Gastrocnemius medialis (tissue), 4 donors: ENCODE data around the gene COX7B2.

Experiments
- POLR2A ChIP-seq, 2 donors: fragments of 450-650 bp; IDR thresholded peaks; one replicate each; pipeline ENCODE4 v1.6.1; 2017; ENCODE audit warnings: antibody characterized with exemption in 2 of 2, mild to moderate bottlenecking in 2 of 2, moderate library complexity in 2 of 2
- TF ChIP-seq, protein P1 (sequence below), 5 experiments: fragments of 450-650 bp in 3 of 5; fragments of 200-600 bp in 2 of 5; sonication (generic) in 2 of 5; IDR thresholded peaks in 4 of 5; conservative IDR thresholded peaks in 1 of 5; 1 replicate in 4 of 5; 2 replicates in 1 of 5; pipeline ENCODE4 v1.5.1; 2016 to 2019; ENCODE audit warnings: antibody characterized with exemption in 5 of 5, mild to moderate bottlenecking in 3 of 5, moderate library complexity in 3 of 5

- TF ChIP-seq, protein P1, sequence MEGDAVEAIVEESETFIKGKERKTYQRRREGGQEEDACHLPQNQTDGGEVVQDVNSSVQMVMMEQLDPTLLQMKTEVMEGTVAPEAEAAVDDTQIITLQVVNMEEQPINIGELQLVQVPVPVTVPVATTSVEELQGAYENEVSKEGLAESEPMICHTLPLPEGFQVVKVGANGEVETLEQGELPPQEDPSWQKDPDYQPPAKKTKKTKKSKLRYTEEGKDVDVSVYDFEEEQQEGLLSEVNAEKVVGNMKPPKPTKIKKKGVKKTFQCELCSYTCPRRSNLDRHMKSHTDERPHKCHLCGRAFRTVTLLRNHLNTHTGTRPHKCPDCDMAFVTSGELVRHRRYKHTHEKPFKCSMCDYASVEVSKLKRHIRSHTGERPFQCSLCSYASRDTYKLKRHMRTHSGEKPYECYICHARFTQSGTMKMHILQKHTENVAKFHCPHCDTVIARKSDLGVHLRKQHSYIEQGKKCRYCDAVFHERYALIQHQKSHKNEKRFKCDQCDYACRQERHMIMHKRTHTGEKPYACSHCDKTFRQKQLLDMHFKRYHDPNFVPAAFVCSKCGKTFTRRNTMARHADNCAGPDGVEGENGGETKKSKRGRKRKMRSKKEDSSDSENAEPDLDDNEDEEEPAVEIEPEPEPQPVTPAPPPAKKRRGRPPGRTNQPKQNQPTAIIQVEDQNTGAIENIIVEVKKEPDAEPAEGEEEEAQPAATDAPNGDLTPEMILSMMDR (IDR thresholded peaks at IDR 0.05 in 4 of 5, conservative IDR thresholded peaks at IDR 0.05 in 1 of 5), result no peak
- no peak for TF ChIP-seq POLR2A (IDR thresholded peaks at IDR 0.05)
Observed at GRCh38 chr4:46894826-46895225, 14.2 kb downstream of the COX7B2 start.
